T47D (cell line): ENCODE data around the gene RAC2.
"Not testable (repeated sequence)": the region's sequence is repeated elsewhere in the genome, so short reads cannot be mapped to it uniquely, and the experiment has no call there.

Experiments used
- DNase-seq, 2 experiments: peaks; one replicate each; pipeline versions ENCODE4 v3.0.0 to v3.0.0-alpha.2; 2011 to 2012; ENCODE audit warnings: low read depth in 1 of 2, low spot score in 1 of 2
- JUND ChIP-seq: IDR thresholded peaks from 2 replicates; pipeline ENCODE4 v1.6.1; 2012; ENCODE audit warnings: low read depth
- in situ Hi-C: cut with HindIII; loops from 2 replicates; pipeline ENCODE4 v1.10.0; 2016; ENCODE audit warnings: low sequenced_read_pairs, low pct_unique_long_range_greater_than_20kb

RAC2 gene

GRCh38 chr22:37242395-37242918 is 1.6 kb downstream of the RAC2 start:
- in situ Hi-C loops: no loop called here
- no peak for TF ChIP-seq JUND
- no peak for DNase-seq

GRCh38 chr22:37241351-37242142 is 2.5 kb downstream of the RAC2 start:
- no peak for TF ChIP-seq JUND
- in situ Hi-C loops: no loop called here
- no peak for DNase-seq

- TF ChIP-seq JUND: no peak
- no peak for DNase-seq
- in situ Hi-C loops: no loop called here
These were observed 3.1 kb downstream of the RAC2 start for GRCh38 chr22:37240941-37241320.

GRCh38 chr22:37240240-37240940 is 3.7 kb downstream of the RAC2 start:
- in situ Hi-C loops: no loop called here
- no peak for DNase-seq
- TF ChIP-seq JUND: no peak

- DNase-seq: no peak
- no peak for TF ChIP-seq JUND
- in situ Hi-C loops: no loop called here
These were observed 4.5 kb downstream of the RAC2 start for GRCh38 chr22:37239336-37240239.

- no peak for TF ChIP-seq JUND
- no peak for DNase-seq
- in situ Hi-C loops: no loop called here
These were observed 6.4 kb downstream of the RAC2 start for GRCh38 chr22:37237371-37238268.

GRCh38 chr22:37235897-37236607 is 8.0 kb downstream of the RAC2 start:
- in situ Hi-C loops: no loop called here
- no peak for DNase-seq
- TF ChIP-seq JUND: no peak

- no peak for TF ChIP-seq JUND
- in situ Hi-C loops: no loop called here
- no peak for DNase-seq
These were observed 9.0 kb downstream of the RAC2 start for GRCh38 chr22:37234736-37235711.

- no peak for DNase-seq
- TF ChIP-seq JUND: no peak
- in situ Hi-C loops: no loop called here
These were observed 10.1 kb downstream of the RAC2 start for GRCh38 chr22:37233751-37234631.

GRCh38 chr22:37233371-37233750 is 10.7 kb downstream of the RAC2 start:
- DNase-seq, in situ Hi-C loops: not testable (repeated sequence)
